HG02943 (cell line): Measurements from ENCODE around the gene BMF.
"Not testable (repeated sequence)": the region's sequence is repeated elsewhere in the genome, so short reads cannot be mapped to it uniquely, and the experiment has no call there.

Experiments
- ATAC-seq: cut with Tn5 transposase; IDR thresholded peaks from one replicate; pipeline ENCODE4 v1.9.1; 2021; ENCODE audit warnings: mild to moderate bottlenecking, low read depth, moderate library complexity; ENCODE audit not compliant: unreplicated experiment

The BMF gene

DNA sequence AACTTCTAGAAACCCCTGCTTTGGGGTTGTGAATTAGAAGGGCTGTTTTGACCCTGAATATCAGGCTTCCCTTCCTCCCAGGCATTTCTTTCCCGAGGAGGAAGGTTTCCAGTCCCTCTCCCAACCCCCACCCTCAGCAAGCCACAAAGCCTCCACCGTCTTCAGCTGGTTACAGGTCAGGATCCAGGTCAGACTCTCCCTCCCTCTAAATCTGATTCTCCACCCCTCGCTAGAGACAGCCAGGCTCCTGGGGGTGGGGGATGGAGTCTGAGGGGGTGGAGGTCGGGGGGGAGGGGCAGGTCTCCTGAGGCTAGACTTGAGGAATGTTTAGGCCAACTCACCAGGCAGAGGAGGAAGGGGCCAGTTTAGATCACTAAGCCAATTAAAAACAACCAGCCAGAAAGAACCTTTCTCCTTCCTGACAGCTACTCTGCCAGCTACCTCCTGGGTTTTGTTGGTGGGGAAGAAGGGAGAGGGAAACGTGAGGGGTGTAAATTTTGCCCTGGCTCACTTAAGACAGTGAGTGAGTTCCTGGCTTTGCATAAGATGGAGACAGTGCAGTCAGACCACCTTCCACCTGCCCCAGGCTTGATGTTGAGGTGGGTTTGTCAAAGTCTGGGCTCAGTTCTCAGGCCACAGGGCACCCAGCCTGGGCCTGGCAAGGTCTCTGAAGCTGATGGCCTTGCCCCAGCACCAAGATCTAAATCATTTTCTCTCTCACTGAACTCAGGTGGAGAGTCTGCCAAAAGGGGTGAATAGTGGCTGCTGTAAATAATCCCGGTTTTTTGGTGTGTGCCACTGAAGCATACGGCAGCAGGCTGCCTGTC lies 19.5 kb downstream of the BMF start:
- ATAC-seq: no peak

DNA sequence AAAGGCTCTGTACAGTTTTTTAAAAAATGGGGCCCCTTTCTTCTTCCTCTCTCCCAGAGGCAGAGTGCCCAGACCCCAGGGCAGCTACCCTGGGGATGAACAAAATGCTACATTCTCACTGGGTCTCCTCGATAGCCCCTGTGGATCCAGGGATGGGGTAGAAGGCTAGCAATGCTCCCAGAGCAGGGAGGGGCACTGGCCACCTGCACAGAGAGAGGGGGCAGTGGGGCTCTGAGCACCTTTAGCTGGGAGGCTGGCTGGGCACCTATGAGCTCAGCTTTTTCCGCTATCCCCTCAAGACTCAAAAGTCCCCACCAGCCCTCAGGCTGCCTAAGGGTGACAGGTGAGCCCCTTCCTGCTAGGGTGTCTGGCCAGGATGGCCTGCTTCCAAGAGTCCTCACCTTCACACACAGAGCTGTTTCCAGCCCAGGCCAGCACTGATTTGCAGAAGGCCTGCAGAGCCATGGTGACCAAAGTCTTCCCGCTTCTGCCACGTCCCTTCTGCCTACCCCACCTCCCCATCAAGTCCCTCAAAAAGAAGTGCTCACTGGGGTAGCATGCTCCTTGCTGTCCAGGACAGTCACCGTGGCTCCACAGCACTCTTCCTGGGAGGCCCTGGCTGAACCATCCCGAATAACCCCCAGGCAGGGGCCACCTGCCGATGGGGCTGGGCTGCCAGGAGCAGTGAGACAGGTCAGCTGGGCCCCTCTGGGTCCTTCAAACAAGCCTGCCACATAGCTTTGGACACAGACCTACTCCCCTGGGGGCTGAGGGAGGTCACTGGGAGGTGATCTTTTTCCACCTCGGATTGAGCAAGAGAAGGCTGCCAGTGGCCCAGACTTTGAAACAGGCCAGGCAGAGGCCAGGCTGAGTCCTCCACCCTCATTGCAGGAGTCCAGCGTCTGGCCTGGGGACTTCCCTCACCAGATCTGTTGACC lies 20.4 kb downstream of the BMF start:
- ATAC-seq: no peak

- ATAC-seq: no peak
Observed at GRCh38 chr15:40087068-40087810, 21.4 kb downstream of the BMF start.

- no peak for ATAC-seq
Observed at GRCh38 chr15:40085266-40085665, 23.4 kb downstream of the BMF start.

GRCh38 chr15:40084650-40085049 lies 24.0 kb downstream of the BMF start:
- no peak for ATAC-seq

GRCh38 chr15:40082195-40082883 lies 26.3 kb downstream of the BMF start:
- ATAC-seq: no peak

GRCh38 chr15:40081691-40082194 lies 26.9 kb downstream of the BMF start:
- no peak for ATAC-seq

GRCh38 chr15:40080847-40081246 lies 27.8 kb downstream of the BMF start:
- ATAC-seq: no peak

DNA sequence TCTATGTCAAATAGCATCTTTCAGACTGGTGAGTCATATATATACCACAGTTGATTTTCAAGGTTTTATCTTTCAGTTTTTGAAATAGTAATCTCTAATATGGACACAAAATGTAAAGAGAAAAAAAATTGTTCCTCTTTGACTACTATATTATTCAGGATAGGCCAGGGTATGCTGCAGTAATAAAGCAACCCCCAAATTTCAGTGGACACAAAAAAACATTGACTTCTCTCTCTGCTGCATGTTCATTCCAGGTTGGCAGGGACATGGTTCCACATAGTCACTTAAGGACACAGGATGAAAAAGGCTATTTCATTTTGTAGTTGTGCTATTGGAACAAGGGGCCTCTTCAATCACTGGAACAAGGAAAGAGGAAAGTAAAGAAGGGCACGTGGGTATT lies 28.6 kb downstream of the BMF start:
- no peak for ATAC-seq

DNA sequence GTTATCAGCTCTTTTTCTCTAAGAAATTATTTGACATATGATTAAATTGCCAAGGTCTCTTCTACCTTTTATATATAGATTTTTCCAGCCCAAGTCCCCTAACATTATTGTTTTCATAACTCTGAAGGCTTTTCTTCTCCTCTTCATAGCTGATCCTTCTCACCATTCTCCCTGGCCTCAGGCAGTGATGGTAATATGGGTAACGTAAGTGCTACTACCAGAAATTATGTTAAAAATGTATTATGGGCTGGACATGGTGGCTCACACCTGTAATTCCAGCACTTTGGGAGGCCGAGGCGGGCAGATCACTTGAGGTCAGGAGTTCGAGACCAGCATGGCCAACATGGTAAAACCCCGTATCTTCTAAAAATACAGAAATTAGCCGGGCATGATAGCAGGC lies 29.2 kb downstream of the BMF start:
- ATAC-seq: no peak

DNA sequence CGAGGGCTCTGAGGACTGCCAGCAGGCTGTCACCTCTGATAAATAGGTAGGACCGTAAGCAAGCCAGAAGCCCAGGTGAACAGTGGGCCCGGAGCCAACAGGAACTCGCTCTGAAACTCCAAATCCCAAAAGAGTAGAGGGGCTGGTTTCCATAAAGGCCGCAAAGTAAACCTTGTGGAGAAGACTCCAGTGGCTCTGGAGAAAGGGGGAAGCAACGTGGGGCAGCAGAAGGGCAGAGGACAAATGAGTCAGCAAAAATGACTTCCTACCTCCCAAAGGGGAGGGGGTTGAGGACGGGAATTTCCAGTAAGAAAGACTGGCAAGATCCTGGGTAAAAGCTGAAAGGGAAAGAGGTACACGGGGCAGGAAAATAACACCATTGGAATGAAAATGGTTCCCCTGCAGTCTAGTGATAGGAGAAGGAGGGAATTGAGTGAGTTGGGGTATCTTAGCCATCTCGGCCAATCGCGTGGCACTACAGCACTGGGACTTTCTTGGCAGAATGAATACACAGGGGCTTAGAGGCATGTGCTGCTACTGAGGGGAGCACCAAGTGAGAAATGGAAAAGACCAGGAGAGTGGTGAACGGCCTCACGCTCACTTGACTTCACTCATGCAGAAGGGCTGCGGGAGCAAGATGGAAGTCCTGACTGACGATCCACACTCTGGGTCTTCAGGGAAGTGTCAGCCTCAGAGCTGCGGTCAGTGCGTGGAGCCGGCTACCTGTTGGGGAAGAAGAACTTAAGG lies 33.2 kb downstream of the BMF start:
- no peak for ATAC-seq

- not testable (repeated sequence) for ATAC-seq
Observed at GRCh38 chr15:40074656-40075055, 34.0 kb downstream of the BMF start.

DNA sequence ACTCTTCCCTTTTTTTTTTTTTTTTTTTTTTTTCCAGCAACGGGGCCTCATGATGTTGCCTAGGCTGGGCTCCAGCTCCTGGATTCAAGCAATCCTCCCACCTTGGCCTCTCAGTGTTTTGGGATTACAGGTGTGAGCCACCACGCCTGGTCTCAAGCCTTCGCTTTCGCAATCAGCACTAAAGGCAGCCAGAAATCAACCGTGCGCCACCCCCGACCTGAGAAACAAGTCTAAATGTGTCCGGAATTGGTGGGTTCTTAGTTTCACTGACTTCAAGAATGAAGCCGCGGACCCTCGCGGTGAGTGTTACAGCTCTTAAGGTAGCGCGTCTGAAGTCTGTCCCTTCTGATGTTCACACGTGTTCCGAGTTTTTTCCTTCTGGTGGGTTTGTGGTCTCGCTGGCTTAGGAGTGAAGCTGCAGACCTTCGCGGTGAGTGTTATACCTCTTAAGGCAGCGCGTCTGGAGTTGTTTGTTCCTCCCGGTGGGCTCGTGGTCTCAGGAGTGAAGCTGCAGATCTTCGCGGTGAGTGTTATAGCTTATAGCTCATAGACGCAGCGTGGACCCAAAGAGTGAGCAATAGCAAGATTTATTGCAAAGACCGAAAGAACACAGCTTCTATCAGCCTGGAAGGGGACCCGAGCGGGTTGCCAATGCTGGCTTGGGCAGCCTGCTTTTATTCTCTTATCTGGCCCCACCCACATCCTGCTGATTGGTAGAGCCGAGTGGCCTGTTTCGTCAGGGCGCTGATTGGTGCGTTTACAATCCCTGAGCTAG lies 34.8 kb downstream of the BMF start:
- not testable (repeated sequence) for ATAC-seq

DNA sequence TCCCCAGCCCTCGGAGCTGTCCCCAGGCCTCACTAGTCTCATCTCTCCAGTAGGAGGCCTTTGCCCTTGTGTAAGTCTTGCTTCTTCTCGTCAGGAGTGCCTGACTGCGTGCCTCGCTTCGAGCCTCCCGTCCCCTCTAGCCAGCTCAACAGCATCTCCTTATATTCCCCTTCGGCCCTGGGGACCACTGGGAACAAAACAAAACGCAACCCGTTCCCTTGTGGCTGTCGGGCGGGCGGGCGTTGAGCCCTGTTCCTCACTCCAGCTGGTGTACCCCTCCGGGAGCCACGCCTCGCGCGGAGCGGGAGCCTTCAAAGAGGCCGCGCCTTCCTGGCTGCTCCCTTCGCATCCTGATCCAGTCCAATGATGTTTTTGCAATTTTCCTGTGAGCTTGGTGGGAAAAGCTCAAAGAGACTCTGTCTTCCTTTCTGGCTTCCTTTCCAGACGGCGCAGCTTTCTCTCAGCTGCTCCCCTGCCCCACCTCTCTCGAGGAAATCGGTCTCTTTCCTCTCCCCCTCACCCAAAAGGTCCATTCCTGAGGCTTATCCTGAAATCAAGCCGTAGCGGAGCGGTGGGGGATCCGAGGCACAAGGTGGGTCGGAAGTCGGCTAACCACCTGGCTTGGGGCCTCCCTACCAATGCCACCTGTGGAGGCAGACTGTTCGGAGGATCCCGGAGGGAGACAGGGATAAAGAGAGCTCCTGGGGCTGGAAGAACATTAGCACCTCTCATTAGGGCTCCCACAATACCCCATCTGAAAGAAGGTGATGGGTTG lies 36.3 kb downstream of the BMF start:
- ATAC-seq: no peak

DNA sequence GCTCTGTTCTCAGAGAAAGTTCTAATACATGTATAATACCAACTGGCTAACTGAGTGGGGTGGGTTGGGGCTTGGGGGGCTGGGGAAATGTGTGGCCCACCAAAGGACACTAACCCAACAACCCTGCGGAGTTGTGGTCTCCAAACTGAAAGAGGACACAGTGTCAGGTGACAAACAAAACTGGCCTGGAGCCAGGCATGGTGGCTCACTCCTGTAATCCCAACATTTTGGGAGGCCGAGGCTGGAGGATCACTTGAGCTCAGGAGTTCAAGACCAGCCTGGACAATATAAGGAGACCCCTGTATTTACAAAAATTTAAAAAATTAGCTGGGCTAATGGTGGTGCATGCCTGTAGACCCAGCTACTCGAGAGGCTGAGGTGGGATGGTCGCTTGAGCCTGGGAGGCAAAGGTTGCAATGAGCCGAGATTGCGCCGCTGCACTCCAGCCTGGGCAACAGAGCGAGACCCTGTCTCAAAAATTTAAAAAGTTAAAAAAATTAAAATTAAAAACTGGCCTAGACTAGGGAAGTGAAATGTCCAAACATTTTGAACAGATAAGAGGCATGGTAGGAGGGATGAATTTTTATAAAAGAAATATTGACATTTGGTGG lies 38.0 kb downstream of the BMF start:
- no peak for ATAC-seq

DNA sequence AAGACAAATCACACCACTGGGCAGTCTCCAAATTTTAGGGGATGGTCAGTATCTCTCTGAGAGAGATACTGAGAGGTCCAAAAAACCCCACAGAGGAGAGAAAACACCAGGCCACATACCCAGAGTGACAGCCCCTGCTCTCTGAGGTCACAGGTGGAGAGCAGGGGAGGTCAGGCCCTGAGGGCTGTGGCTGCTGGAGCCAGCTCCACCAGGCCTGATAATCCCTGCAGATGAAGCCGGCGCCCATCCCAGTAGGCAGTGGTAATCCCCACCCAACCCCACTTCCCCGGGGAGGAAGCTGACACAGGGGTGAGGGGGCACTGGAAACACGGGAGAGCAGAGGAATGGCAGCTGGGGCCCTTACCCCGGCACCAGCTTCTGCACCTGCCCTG lies 38.5 kb downstream of the BMF start:
- ATAC-seq: no peak
